ENCODE results near the gene UNCX. TPM values are rescaled to one million over a fixed set of nuclear protein-coding genes. Genes with fewer than 3 reads are reported as not detected.

Gene UNCX
- total and polyA plus RNA-seq, 2 of the 8 experiments (the other 6 are each of a cell fraction or from before 2014, with no cell fraction given), result not detected

DNA sequence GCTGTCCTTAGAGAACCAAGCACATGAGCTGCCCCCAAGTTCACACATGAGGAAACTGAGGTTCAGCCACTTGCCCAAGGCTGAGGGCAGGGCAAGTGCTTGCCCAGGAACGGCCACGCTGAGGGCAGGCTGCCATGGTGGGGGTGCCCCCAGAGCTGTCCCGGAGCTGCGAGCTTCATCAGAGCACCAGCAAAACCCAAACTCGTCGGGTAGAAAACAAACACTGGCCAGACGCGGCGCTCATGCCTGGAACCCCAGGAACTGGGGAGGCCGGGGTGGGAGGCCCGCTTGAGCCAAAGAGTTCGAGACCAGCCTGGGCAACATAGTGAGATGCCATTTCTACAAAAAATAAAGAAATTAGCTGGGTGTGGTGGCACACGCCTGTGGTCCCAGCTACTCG lies 38.4 kb downstream of the UNCX start:
- H2AK5ac ChIP-seq (ENCODE audit: low read depth, low read length), result no peak overlapping the region
- H2BK120ac ChIP-seq (replicated peaks; ENCODE audit: low read depth, low read length), result no peak overlapping the region
- FAIRE-seq (no peak), DNase-seq (ENCODE audit: low read depth in 1 of 2, low spot score in 2 of 2) (no peak)
- no peaks in the 10 kb centered on the region for H3K27me3 ChIP-seq (replicated peaks in 1 of 4; ENCODE audit: control insufficient read depth in 3 of 4, extremely low read depth in 1 of 4, insufficient read depth in 3 of 4, low read length in 3 of 4)
- H3K9ac ChIP-seq (replicated peaks in 1 of 4; ENCODE audit: extremely low read depth in 1 of 4, low read depth in 3 of 4, low read length in 3 of 4), result no peak overlapping the region
- no peaks in the 10 kb centered on the region for H3K79me2 ChIP-seq (ENCODE audit: control insufficient read depth in 1 of 2, insufficient read depth in 2 of 2, low read length in 2 of 2)
- no peak overlapping the region for H2BK5ac ChIP-seq (ENCODE audit: low read depth, low read length)
- CTCF ChIA-PET (ENCODE audit: partially characterized antibody), result interaction anchor here (0.6 to 1.1 kb wide), 2 partner anchors 24 to 162 kb away, joined by 3 read pairs; no protein-coding TSS in a partner anchor
- WGBS, 2 experiments (ENCODE audit: extremely low coverage in 1 of 2, insufficient coverage in 1 of 2, insufficient read length in 1 of 2, insufficient replicate concordance in 2 of 2, low coverage in 1 of 2, low lambda C conversion rate in 2 of 2, missing lambda C conversion rate in 1 of 2), result 87% methylated on average over 10 of the region's 14 CpGs; no CpG with 5 or more reads in 1 of the 2 experiments
- H2AFZ ChIP-seq (ENCODE audit: low read length), result no peak overlapping the region
- no peaks in the 10 kb centered on the region; a peak in 1 of 7 replicates for H3K4me1 ChIP-seq (replicated peaks in 1 of 4; ENCODE audit: control insufficient read depth in 3 of 4, insufficient read depth in 4 of 4, low read length in 3 of 4)
- H3K23me2 ChIP-seq (ENCODE audit: low read depth, low read length), result peaks cover 8% of the 10 kb centered on the region; the same call in 1 of the 2 replicates
- H3K4ac ChIP-seq (replicated peaks; ENCODE audit: insufficient read length, low read depth, low read length), result no peak overlapping the region
- no peak overlapping the region for H2BK20ac ChIP-seq (ENCODE audit: low read length)
- no peak overlapping the region for H3K4me2 ChIP-seq (ENCODE audit: insufficient read depth in 1 of 2, low read depth in 2 of 2, low read length in 2 of 2)
- H2BK15ac ChIP-seq (ENCODE audit: low read length), result no peak overlapping the region
- no peak overlapping the region for H2BK12ac ChIP-seq (ENCODE audit: low read depth, low read length)
- no peak overlapping the region for H4K5ac ChIP-seq (ENCODE audit: insufficient read length, low read depth, low read length)
- H3K27ac ChIP-seq (ENCODE audit: low read depth, low read length), result no peak overlapping the region
- peaks cover 3 to 6% of the 10 kb centered on the region in 2 experiments; a peak in 2 of 4 replicates for H3K9me3 ChIP-seq (ENCODE audit: insufficient read depth in 2 of 2, low read depth in 1 of 2, low read length in 1 of 2)
- H4K8ac ChIP-seq (ENCODE audit: extremely low read depth, insufficient read depth, low read length), result no peak overlapping the region; the same call in 1 of the 2 replicates
- H3K14ac ChIP-seq (ENCODE audit: insufficient read length), result no peak overlapping the region
- no peak overlapping the region for H3K4me3 ChIP-seq (ENCODE audit: extremely low read depth in 1 of 4, insufficient read depth in 2 of 4, low read depth in 3 of 4, low read length in 4 of 4)
- no peak overlapping the region for H3K18ac ChIP-seq (ENCODE audit: extremely low read depth, low read length)
- H4K91ac ChIP-seq (replicated peaks; ENCODE audit: insufficient read length, low read length), result no peak overlapping the region
- H3K56ac ChIP-seq (replicated peaks; ENCODE audit: insufficient read length, low read depth, low read length), result no peak overlapping the region
- H3K79me1 ChIP-seq (ENCODE audit: low read depth, low read length), result no peaks in the 10 kb centered on the region
- no peaks in the 10 kb centered on the region for H3K36me3 ChIP-seq (ENCODE audit: control insufficient read depth in 2 of 4, insufficient read depth in 4 of 4, low read length in 3 of 4)
- no peaks in the 10 kb centered on the region for H4K20me1 ChIP-seq (replicated peaks in 1 of 2; ENCODE audit: control insufficient read depth in 1 of 2, insufficient read depth in 2 of 2, low read length in 2 of 2)
- POLR2A ChIA-PET (ENCODE audit: partially characterized antibody), result no interaction called here
- no peak overlapping the region for H3K23ac ChIP-seq (ENCODE audit: insufficient read length)
- no peak for TF ChIP-seq CEBPB (IDR thresholded peaks at IDR 0.05; ENCODE audit: low read depth, low read length)
- no peak for TF ChIP-seq RXRA (IDR thresholded peaks at IDR 0.05; ENCODE audit: insufficient read depth, low read depth, low read length)
- TF ChIP-seq CTBP2 (IDR thresholded peaks at IDR 0.05; ENCODE audit: borderline replicate concordance, insufficient read depth, insufficient read length, low read length), result no peak
- no peak for TF ChIP-seq RFX5 (IDR thresholded peaks at IDR 0.05; ENCODE audit: borderline replicate concordance, low read depth, low read length)
- TF ChIP-seq POLR2AphosphoS5 (IDR thresholded peaks at IDR 0.05; ENCODE audit: low read depth, low read length), result no peak
- TF ChIP-seq JUN (IDR thresholded peaks at IDR 0.05; ENCODE audit: low read depth, low read length), result no peak
- no peak for TF ChIP-seq KDM1A (IDR thresholded peaks at IDR 0.05; ENCODE audit: borderline replicate concordance, low read length)
- TF ChIP-seq CHD2 (IDR thresholded peaks at IDR 0.05; ENCODE audit: low read length), result no peak
